CD14-positive monocyte (primary cell): Measurements from ENCODE around the gene LRP1. TPM values are rescaled to one million over a fixed set of nuclear protein-coding genes. Genes with fewer than 3 reads are reported as not detected.
A peak's percentile ranks its signal among the peaks of the same experiment; 100 is the strongest.

ENCODE experiments used
- DNase-seq, 3 donors: peaks; one replicate each; pipeline ENCODE4 v3.0.0-alpha.2; 2011 to 2022
- H2AFZ ChIP-seq: 2 replicates; pipeline ENCODE4 v1.6.0; 2012; ENCODE audit warnings: mild to moderate bottlenecking, low read depth, low read length, inconsistent platforms; ENCODE audit not compliant: insufficient read depth, poor library complexity, severe bottlenecking
- H3K27ac ChIP-seq, 2 donors: 1 replicate in 1 of 2; 2 replicates in 1 of 2; pipeline ENCODE4 v1.5.1; 2012 to 2013; ENCODE audit warnings: low read length in 2 of 2, control low read depth in 1 of 2, inconsistent platforms in 1 of 2, low read depth in 1 of 2, mild to moderate bottlenecking in 1 of 2
- H3K27me3 ChIP-seq, 2 donors: one replicate each; pipeline versions ENCODE4 v1.6.0 to v1.6.1; 2011 to 2013; ENCODE audit warnings: low read length in 2 of 2; ENCODE audit not compliant: control insufficient read depth in 2 of 2, insufficient read depth in 2 of 2
- H3K36me3 ChIP-seq, 2 donors: replicated peaks in 1 of 2; 1 replicate in 1 of 2; 2 replicates in 1 of 2; pipeline versions ENCODE4 v1.5.1 to v1.6.1; 2012 to 2013; ENCODE audit warnings: low read length in 2 of 2, control low read depth in 1 of 2, inconsistent platforms in 1 of 2, mild to moderate bottlenecking in 1 of 2; ENCODE audit not compliant: insufficient read depth in 2 of 2, control insufficient read depth in 1 of 2
- H3K4me1 ChIP-seq, 2 donors: 1 replicate in 1 of 2; 2 replicates in 1 of 2; pipeline versions ENCODE4 v1.5.1 to v1.6.1; 2012 to 2013; ENCODE audit warnings: low read length in 2 of 2, control low read depth in 1 of 2, inconsistent platforms in 1 of 2, mild to moderate bottlenecking in 1 of 2, moderate library complexity in 1 of 2; ENCODE audit not compliant: insufficient read depth in 2 of 2, control insufficient read depth in 1 of 2
- H3K4me2 ChIP-seq: replicated peaks from 2 replicates; pipeline ENCODE3; 2012; ENCODE audit warnings: low read length, moderate library complexity, mild to moderate bottlenecking; ENCODE audit not compliant: poor library complexity, severe bottlenecking; ENCODE audit errors: extremely low read depth
- H3K4me3 ChIP-seq, 3 experiments: fragments of 200-600 bp in 1 of 3; sonication (generic) in 1 of 3; replicated peaks in 1 of 3; 1 replicate in 2 of 3; 2 replicates in 1 of 3; pipeline ENCODE4 v1.5.1; 2011 to 2013; ENCODE audit warnings: low read length in 3 of 3, mild to moderate bottlenecking in 3 of 3, control low read depth in 2 of 3, low read depth in 2 of 3, inconsistent platforms in 1 of 3, moderate library complexity in 1 of 3
- H3K79me2 ChIP-seq: 2 replicates; pipeline ENCODE4 v1.6.0; 2012; ENCODE audit warnings: mild to moderate bottlenecking, control low read depth, inconsistent platforms, low read length, moderate library complexity; ENCODE audit not compliant: insufficient read depth
- H3K9ac ChIP-seq: 2 replicates; pipeline ENCODE4 v1.6.0; 2017; ENCODE audit warnings: low read length, mild to moderate bottlenecking; ENCODE audit not compliant: insufficient read depth, poor library complexity, severe bottlenecking
- H3K9me3 ChIP-seq, 2 donors: replicated peaks in 1 of 2; 1 replicate in 1 of 2; 2 replicates in 1 of 2; pipeline versions ENCODE4 v1.5.1 to v1.6.1; 2012 to 2013; ENCODE audit warnings: low read length in 2 of 2, control low read depth in 1 of 2; ENCODE audit not compliant: control insufficient read depth in 1 of 2, insufficient read depth in 1 of 2
- H4K20me1 ChIP-seq: 2 replicates; pipeline ENCODE4 v1.6.0; 2012; ENCODE audit warnings: mild to moderate bottlenecking, low read length, control low read depth, moderate library complexity; ENCODE audit not compliant: insufficient read depth
- H3K27ac Mint-ChIP-seq, 7 donors: one replicate each; pipeline ENCODE4 v1.8.0; 2020; ENCODE audit warnings: mild to moderate bottlenecking in 7 of 7, mixed read lengths in 7 of 7, moderate library complexity in 6 of 7, inconsistent platforms in 2 of 7
- H3K27me3 Mint-ChIP-seq, 3 donors: one replicate each; pipeline ENCODE4 v1.8.0; 2021 to 2022; ENCODE audit warnings: low read depth in 3 of 3, mild to moderate bottlenecking in 3 of 3, mixed read lengths in 3 of 3, moderate library complexity in 3 of 3, inconsistent platforms in 1 of 3
- H3K36me3 Mint-ChIP-seq, 2 donors: one replicate each; pipeline ENCODE4 v1.8.0; 2020; ENCODE audit warnings: mixed read lengths in 2 of 2, inconsistent platforms in 1 of 2, mild to moderate bottlenecking in 1 of 2
- H3K4me1 Mint-ChIP-seq: one replicate; pipeline ENCODE4 v1.8.0; 2020; ENCODE audit warnings: mild to moderate bottlenecking, mixed read lengths
- H3K4me3 Mint-ChIP-seq, 2 donors: one replicate each; pipeline ENCODE4 v1.8.0; 2020; ENCODE audit warnings: mild to moderate bottlenecking in 2 of 2, mixed read lengths in 2 of 2, moderate library complexity in 1 of 2
- H3K9me3 Mint-ChIP-seq, 7 donors: one replicate each; pipeline ENCODE4 v1.8.0; 2020 to 2022; ENCODE audit warnings: mixed read lengths in 7 of 7, mild to moderate bottlenecking in 6 of 7, moderate library complexity in 6 of 7, inconsistent platforms in 2 of 7
- WGBS: methylation state at CpG from one replicate; pipeline ENCODE4 v1.1.5; 2013; ENCODE audit warnings: missing lambda C conversion rate; ENCODE audit not compliant: insufficient coverage; 5-methylcytosine and 5-hydroxymethylcytosine counted together
- intact Hi-C, 2 donors: fragments of 100-400 bp; cut with micrococcal nuclease; formaldehyde crosslinking; loops; one replicate each; pipeline versions ENCODE4 v1.15.0 to v1.15.1; 2023
- polyA plus RNA-seq, 3 donors: library from polyadenylated mRNA; depleted of rRNA in 1 of 3; unstranded in 2 of 3; stranded (reverse) in 1 of 3; fragments of 300-500 nt in 2 of 3; fragments of >200 nt in 1 of 3; fragmentation: Illumina TruSeq in 2 of 3; gene quantifications; 1 replicate in 2 of 3; 2 replicates in 1 of 3; pipeline ENCODE4 v1.2.3, GENCODE V29; 2012 to 2021
- TF ChIP-seq, protein P1 (sequence below): fragments of 200-600 bp; IDR thresholded peaks from one replicate; pipeline ENCODE4 v1.8.0; 2022; ENCODE audit warnings: antibody characterized with exemption, mild to moderate bottlenecking

Gene LRP1
- polyA plus RNA-seq, 3 donors, result 5.5 to 246 (median 10.5) TPM

DNA sequence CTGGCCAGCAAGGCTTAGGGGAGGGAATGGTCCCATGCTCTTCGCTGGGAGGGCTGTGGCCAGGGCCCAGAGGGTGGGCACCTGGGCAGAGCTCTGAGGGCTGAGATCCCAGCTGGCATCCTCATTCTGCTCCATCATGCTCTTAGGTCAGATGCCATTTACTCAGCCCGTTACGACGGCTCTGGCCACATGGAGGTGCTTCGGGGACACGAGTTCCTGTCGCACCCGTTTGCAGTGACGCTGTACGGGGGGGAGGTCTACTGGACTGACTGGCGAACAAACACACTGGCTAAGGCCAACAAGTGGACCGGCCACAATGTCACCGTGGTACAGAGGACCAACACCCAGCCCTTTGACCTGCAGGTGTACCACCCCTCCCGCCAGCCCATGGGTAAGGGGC lies 49.9 kb downstream of the LRP1 start:
- no peak overlapping the region for H3K4me3 Mint-ChIP-seq

DNA sequence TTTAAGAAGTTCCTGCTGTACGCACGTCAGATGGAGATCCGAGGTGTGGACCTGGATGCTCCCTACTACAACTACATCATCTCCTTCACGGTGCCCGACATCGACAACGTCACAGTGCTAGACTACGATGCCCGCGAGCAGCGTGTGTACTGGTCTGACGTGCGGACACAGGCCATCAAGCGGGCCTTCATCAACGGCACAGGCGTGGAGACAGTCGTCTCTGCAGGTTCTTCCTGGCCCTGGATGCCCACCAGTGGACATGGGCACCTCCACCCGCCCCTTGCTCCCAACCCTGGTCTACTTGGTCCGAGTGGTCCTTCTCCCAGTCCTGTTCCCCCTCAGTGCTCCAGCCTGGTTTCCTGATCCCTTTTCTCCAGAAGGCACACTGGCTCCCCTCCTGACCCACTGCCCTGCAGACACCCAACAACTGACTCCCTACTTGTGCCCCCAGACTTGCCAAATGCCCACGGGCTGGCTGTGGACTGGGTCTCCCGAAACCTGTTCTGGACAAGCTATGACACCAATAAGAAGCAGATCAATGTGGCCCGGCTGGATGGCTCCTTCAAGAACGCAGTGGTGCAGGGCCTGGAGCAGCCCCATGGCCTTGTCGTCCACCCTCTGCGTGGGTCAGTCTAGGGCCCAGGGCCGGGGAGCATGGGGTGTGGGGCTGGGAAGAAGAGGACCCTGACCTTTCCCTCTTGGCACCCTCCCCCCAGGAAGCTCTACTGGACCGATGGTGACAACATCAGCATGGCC lies 51.2 kb downstream of the LRP1 start:
- Histone ChIP-seq H3K36me3 (peaks cover 90 to 100% of the 10 kb centered on the region in 2 donors), H4K20me1 (peaks cover 100% of the 10 kb centered on the region), H3K79me2 (no peaks in the 10 kb centered on the region), H2AFZ (no peak overlapping the region), H3K27me3 (no peaks in the 10 kb centered on the region), H3K27ac (no peak overlapping the region), H3K4me2 (no peak overlapping the region), H3K4me3 (no peak overlapping the region), H3K9me3 (no peaks in the 10 kb centered on the region), H3K4me1 (no peaks in the 10 kb centered on the region), H3K9ac (no peak overlapping the region)
- intact Hi-C loops, result loop anchor here in 1 of 2 donors (5.0 kb wide), 1 partner anchor 112 kb away; no protein-coding TSS in a partner anchor
- 96% methylated on average over 24 of the region's 27 CpGs for WGBS
- no peak overlapping the region for H3K4me3 Mint-ChIP-seq
- DNase-seq, result no peak
- peak overlapping the region in 1 of 7 donors; percentile 9 for H3K27ac Mint-ChIP-seq
- H3K9me3 Mint-ChIP-seq, result no peaks in the 10 kb centered on the region
- peaks cover 94 to 100% of the 10 kb centered on the region in 2 donors for H3K36me3 Mint-ChIP-seq
- TF ChIP-seq, protein P1, sequence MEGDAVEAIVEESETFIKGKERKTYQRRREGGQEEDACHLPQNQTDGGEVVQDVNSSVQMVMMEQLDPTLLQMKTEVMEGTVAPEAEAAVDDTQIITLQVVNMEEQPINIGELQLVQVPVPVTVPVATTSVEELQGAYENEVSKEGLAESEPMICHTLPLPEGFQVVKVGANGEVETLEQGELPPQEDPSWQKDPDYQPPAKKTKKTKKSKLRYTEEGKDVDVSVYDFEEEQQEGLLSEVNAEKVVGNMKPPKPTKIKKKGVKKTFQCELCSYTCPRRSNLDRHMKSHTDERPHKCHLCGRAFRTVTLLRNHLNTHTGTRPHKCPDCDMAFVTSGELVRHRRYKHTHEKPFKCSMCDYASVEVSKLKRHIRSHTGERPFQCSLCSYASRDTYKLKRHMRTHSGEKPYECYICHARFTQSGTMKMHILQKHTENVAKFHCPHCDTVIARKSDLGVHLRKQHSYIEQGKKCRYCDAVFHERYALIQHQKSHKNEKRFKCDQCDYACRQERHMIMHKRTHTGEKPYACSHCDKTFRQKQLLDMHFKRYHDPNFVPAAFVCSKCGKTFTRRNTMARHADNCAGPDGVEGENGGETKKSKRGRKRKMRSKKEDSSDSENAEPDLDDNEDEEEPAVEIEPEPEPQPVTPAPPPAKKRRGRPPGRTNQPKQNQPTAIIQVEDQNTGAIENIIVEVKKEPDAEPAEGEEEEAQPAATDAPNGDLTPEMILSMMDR, result no peak
- peaks cover 5% of the 10 kb centered on the region for H3K4me1 Mint-ChIP-seq
- peaks cover 3 to 6% (median 3%) of the 10 kb centered on the region in 3 donors for H3K27me3 Mint-ChIP-seq

More for the DNA sequence above, 49.9 kb downstream of the LRP1 start:
- Histone ChIP-seq H4K20me1 (peaks cover 100% of the 10 kb centered on the region), H3K4me1 (no peaks in the 10 kb centered on the region), H3K36me3 (peaks cover 90 to 100% of the 10 kb centered on the region in 2 donors), H2AFZ (no peak overlapping the region), H3K4me3 (no peak overlapping the region), H3K9ac (no peak overlapping the region), H3K27me3 (no peaks in the 10 kb centered on the region), H3K4me2 (no peak overlapping the region), H3K79me2 (no peaks in the 10 kb centered on the region), H3K27ac (no peak overlapping the region), H3K9me3 (no peaks in the 10 kb centered on the region)
- whole genome bisulfite sequencing, result 85% methylated on average over 14 of the region's 14 CpGs
- intact Hi-C loops, result loop anchor here in 1 of 2 donors (5.0 kb wide), 1 partner anchor 111 kb away; no protein-coding TSS in a partner anchor
- no peaks in the 10 kb centered on the region for H3K9me3 Mint-ChIP-seq
- peaks cover 94 to 100% of the 10 kb centered on the region in 2 donors for H3K36me3 Mint-ChIP-seq
- DNase-seq, result no peak
- peak overlapping the region in 2 of 7 donors; percentile 10 to 30 for H3K27ac Mint-ChIP-seq
- H3K4me1 Mint-ChIP-seq, result peaks cover 5% of the 10 kb centered on the region
- peaks cover 4 to 5% (median 4%) of the 10 kb centered on the region in 3 donors for H3K27me3 Mint-ChIP-seq
- TF ChIP-seq, protein P1, result no peak
